MV-4-11 (cell line): ENCODE data around the gene B4GAT1.
"Not testable (repeated sequence)": the region's sequence is repeated elsewhere in the genome, so short reads cannot be mapped to it uniquely, and the experiment has no call there.

ENCODE experiments used
- DNase-seq: peaks from one replicate; lab custom pipeline; 2025; lab: John Stamatoyannopoulos, UW

Gene B4GAT1

GRCh38 chr11:66322732-66323427 lies 24.5 kb downstream of the B4GAT1 start:
- no peak for DNase-seq

- no peak for DNase-seq
Observed at GRCh38 chr11:66321606-66322005, 25.8 kb downstream of the B4GAT1 start.

- not testable (repeated sequence) for DNase-seq
Observed at GRCh38 chr11:66320748-66321147, 26.7 kb downstream of the B4GAT1 start.

- not testable (repeated sequence) for DNase-seq
Observed at GRCh38 chr11:66320289-66320688, 27.1 kb downstream of the B4GAT1 start.

- DNase-seq: no peak
Observed at GRCh38 chr11:66318600-66318970, 28.8 kb downstream of the B4GAT1 start.

- DNase-seq: peak; percentile 97
Observed at GRCh38 chr11:66317723-66318599, 29.5 kb downstream of the B4GAT1 start.

GRCh38 chr11:66317322-66317722 lies 30.1 kb downstream of the B4GAT1 start:
- DNase-seq: no peak

- no peak for DNase-seq
Observed at GRCh38 chr11:66316849-66317251, 30.6 kb downstream of the B4GAT1 start, which contains the start of gene CD248. TSS of gene CD248 (minus strand) at chr11:66317044. CDS start at chr11:66317027, 17 bp downstream.

GRCh38 chr11:66315921-66316811 lies 31.3 kb downstream of the B4GAT1 start:
- DNase-seq: no peak

- DNase-seq: no peak
Observed at GRCh38 chr11:66315498-66315885, 31.9 kb downstream of the B4GAT1 start.

- no peak for DNase-seq
Observed at GRCh38 chr11:66314561-66315497, 32.6 kb downstream of the B4GAT1 start.

- DNase-seq: no peak
Observed at GRCh38 chr11:66314186-66314501, 33.3 kb downstream of the B4GAT1 start.

- no peak for DNase-seq
Observed at GRCh38 chr11:66313321-66314185, 33.9 kb downstream of the B4GAT1 start.

- DNase-seq: peak; percentile 97
Observed at GRCh38 chr11:66312549-66313320, 34.7 kb downstream of the B4GAT1 start.

GRCh38 chr11:66311965-66312548 lies 35.4 kb downstream of the B4GAT1 start:
- peak; percentile 90 for DNase-seq

- DNase-seq: no peak
Observed at GRCh38 chr11:66311470-66311964, 35.9 kb downstream of the B4GAT1 start.

- DNase-seq: not testable (repeated sequence)
Observed at GRCh38 chr11:66310803-66311440, 36.5 kb downstream of the B4GAT1 start.

GRCh38 chr11:66310324-66310723 lies 37.1 kb downstream of the B4GAT1 start:
- peak; percentile 20 for DNase-seq
